Activated CD4-positive, alpha-beta T cell treated with anti-CD3 and anti-CD28 coated beads, Interleukin-2, Interleukin-4, amounts not matched to agents 100 ng/mL and 50 ng/mL, durations not matched to agents 16 hours and 8 hours (primary cell): ENCODE measurements around the gene BLOC1S3.

Experiments used
- DNase-seq: peaks from one replicate; pipeline ENCODE4 v3.0.0-alpha.2; 2020; ENCODE audit warnings: low spot score

The BLOC1S3 gene, protein sequence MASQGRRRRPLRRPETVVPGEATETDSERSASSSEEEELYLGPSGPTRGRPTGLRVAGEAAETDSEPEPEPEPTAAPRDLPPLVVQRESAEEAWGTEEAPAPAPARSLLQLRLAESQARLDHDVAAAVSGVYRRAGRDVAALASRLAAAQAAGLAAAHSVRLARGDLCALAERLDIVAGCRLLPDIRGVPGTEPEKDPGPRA

DNA sequence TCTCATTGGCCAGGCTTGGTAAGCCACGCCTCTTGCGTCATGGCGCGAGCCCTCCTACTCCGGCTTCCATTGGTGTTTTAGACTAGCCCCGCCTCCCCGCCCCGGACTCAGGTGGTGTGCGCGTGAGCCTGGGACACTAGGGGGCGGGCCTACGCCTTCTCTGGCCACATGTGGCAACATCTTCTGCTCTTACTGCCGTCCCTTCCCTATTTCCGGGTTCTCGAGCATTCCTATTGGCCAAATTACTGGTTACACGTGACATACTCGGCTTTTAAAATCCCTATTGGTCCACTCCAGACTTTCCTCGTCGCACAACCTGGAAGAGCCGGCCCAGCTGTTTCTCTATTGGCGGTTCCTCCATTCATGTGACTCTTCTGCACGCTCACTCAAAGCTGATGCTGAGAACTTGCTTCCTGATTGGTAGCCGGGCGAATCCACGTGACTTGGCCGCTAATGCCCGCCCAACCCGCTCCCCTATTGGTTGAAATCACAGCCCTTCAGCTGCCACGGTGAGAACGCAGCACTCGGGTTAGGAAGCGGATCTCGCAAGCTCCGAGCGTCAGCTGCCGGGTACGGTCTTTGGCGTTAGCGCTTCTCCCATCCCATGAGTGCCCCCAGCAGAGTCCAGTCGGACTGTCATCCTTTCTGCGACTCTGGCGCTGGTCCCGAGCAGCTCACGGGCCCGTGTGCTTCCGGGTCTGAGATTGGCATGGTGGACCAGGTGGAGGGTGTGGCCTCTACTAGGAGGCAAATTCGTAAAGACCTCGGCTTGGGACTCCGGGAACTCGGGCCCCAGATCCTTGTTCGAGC is at the start of gene BLOC1S3:
TSS of gene BLOC1S3 (plus strand) at position 523 of the 810 bp plus-strand sequence. CDS start 513 bp downstream, outside the sequence.
- DNase-seq, result peak; percentile 100

DNA sequence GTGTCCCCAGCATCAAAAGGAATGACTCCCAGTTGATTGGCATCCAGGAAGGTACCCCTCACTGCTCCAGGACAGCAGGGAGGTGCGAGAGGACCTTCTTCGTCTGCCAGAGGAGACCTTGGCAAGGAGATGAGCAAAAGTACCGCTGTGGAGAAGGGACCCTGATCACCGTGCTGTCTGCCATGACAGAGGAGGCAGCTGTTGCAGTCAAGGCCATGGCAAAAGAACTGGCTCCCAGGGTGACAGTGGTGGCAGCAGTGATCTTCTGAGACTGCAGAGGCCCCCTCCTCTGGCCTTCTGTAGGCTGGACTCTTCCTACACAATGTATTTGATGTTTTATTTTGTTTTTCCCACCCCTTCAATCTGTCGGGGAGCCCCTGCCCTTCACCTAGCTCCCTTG is 49.8 kb upstream of the BLOC1S3 start:
- DNase-seq, result no peak

DNA sequence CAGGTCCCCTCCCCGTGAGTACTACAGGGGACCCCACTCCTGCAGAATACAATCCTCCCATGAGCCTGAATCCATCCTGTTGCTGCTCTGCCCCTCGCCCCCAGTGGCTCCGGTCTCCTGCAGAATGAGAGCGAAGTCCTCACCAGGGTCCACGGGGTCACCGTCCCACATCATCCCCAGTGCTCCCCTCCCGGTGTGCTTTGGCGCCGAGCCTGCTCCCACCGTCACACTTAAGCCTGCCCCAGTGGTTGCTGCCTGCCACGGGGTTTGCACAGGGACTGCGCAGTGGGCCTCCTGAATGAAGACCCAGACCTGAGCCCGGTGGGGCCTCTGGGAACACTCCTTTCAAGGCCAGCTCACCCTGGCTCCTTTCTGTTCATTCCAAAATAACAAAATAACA is 48.3 kb upstream of the BLOC1S3 start:
- DNase-seq, result no peak

DNA sequence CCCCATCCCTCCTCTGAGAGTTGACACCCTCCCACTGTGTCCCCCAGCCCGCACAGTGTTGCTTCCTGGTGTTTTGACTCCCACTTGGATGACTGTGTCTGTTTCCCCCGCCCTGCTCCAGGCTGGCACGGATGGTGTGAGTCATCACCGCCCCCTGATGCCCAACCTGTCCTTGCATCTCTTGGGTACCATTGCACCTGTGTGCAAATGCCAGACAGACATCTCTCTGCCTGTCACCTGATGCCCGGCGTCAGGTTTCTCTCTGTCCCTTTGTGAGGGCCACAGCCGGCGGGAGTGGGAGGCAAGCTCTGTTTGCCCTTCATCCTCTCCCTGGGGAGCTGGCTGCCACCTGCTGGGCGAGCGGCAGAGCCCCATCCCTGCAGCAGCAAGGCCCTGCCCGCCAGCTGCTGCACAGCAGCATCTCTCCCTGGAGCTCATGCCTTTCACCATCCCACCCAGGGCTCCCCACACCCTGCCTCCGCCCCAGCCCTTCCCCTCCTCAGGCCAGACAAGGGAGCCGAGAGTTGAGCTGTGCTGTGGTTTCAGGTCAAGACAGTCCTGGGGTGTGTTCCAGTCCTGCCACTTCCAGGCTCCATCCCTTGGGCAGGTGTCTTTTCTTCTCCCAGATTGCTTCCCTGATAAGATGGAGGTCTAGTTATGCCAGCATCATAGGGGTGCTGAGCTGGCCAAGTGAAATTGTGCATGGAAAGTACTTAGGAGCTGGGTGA is 47.5 kb upstream of the BLOC1S3 start:
- DNase-seq, result no peak

DNA sequence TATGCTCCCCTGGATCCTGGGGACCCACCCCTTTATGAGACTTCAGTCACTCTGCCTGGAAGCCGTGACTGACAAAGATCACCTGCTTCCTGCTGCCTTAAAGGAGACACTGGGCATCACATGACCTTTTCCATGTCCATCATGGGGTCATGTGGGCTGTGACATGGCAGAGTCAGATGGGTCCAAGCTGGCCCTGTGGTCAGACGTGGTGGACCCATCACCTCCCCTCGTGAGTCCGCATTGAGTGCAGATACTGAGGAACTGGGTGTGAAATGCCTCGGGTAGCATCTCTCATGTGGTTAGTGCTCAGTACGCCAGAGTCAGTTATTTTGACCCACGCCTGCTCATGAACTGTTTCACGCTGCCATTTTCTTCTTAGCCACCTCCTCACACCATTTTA is 44.9 kb upstream of the BLOC1S3 start:
- DNase-seq, result no peak

DNA sequence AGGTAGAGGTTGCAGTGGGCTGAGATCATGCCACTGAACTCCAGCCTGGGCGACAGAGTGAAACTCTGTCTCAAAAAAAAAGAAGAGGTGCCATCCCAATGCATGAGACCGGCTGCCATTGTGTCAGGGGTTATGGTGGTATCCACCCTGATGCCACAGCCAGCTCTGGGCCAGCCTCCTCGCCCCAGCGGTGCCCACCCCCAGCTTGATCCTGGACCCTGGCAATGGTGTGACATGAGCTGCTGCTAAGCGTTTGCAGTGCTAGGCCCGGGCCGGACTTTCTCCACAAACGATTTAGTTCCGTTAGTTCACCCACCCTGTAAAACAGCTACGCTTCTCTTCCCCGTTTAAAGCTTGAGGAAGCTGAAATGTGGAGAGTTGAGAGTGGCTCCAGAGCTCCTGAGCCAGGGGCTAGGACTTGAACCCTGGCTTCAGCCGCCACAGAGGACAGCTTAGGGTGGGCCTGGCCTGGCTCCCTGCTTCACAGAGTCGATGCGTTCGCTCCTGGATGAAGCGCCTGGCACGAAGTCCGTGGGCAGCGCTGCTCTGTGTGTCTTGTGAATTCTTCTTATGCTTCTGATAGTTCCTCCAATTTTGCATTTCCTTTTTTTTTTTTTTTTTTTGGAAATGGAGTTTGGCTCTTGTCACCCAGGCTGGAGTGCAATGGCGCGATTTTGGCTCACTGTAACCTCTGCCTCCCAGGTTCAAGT is 43.3 kb upstream of the BLOC1S3 start:
- no peak for DNase-seq

DNA sequence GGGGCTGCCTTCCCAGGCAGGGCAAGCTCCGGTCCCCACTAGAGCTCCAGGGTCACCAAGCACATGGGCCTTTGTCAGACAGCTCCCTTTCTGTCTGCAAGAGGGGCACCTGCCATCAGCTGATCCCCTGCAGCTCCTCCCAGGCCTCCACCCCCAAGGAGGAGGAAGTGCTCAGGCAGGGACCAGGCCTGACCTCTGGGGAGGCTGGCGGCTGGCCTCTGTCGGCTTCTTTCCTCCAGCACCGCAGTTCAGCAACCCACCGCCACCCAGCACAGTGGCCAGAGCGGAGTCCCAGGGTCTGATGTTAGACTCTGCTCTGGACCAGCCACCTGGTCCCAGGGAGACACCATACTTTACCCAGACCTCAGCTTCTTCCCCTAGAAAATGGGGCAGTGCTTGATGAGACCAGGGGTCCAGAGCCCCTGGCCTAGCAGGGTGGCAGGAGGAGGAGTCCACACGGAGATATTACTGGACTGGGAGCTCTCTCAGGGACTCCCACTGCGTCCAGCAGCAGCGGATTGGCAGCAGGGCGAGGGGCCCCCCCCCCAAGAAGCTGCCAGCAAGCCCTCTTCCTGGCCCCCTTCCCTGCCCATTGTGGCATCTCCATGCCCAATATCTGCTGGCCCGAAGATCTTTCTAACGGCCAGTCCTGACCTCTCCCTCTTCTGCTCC is 41.9 kb upstream of the BLOC1S3 start:
- no peak for DNase-seq

DNA sequence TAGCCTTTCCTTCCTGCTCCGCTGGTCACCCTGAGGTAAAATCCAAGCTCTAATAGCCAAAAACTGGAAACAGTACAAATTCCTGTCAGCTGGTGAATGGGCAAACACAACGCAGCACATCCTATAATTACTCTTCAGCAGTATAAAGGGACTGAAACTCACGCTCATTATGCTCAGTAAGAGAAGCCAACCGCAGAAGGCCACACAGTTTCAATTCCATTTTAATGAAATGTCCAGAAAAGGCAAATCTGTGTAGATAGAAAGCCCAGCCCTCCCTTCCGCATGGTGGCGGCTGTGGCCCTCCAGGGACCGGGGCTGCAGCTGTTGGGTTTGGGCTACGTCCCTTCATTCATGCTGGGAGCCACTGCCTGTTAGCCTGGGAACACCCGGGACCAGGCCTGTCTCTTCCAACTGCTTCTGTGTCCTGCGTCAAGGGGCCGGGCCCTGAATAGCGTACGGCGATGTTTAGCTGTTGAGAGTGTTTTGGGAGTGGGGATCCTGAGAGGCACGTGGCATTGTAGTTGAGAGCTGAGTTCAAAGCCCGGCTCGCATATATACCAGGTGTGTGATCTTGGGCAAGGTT is 41.3 kb upstream of the BLOC1S3 start:
- no peak for DNase-seq

DNA sequence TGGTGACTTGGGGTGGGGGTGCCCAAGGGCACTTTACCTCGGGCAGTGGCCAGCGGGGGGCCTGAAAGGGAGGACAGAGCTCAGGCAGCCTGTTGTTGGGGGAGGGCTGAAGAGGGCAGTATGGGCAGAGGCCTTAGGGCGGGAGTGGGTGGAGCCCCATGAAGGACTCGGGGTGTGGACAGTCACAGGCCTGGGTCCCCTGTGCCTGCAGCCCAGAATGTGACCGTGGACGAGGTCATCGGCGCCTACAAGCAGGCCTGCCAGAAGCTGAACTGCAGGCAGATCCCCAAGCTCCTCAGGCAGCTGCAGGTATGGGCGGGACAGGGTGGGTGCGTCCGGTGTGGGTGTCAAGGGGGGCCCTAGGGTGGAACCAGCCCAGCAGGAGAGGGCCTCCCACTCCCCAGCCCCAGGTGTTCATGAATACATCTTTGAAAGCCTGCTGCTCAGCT is 40.3 kb upstream of the BLOC1S3 start:
- no peak for DNase-seq

DNA sequence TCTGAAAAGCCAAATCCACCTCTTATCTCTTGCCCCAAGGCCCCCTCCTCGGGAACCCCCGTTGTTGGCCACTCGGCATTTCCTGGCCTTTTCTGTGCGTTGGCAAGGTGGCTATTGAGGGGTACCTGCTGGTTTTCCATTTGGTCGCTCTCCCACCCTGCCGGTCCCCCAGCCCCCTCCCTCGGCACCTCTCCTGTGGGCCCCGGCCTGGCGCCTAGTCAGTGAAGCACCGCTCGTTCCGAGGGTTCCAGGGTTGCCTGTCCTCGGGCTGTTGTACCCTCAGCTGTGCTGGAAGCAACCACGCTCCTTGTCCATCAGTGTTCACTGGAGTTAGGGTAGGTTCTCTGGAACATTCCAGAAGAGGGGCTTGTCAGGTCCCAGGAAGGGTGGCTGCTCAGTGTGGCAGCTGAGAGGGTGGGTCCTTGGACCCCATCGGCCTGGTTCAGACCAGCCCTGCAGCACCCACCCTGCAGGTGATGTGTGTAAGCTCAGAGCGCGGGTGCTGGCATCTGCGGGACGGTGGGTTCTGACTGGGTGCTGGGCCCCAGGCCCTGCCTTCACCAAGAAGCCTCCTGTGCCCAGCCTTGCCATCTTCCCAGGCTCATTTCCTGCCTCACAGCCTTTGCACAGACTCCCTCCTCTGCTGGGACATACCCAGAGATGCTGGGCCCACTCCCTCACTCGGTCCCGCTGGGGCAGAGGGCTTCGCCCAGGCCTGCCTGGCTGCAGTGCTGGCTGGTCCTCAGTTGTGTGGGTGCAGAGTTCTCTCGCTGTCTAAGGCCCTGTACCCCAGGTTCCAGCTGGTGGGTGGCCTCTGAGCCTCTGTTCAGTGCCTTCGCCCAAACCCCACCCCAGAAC is 39.1 kb upstream of the BLOC1S3 start:
- no peak for DNase-seq

DNA sequence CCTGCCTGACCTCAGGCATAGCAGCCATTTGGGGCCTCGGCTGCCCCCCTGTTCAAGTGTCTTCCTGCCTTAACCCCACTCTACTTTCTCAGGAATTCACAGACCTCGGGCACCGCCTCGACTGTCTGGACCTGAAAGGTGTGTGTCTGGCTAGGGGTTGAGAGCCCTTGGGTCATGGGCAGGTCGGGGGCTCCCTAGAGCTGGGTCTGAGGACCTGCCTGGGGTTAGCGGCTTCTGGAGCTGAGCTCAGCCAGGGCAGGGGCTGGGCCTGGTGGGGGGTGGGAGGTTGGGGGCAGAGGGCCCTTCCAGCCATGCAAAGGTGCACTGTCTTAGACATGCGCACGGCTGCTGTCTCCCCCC is 38.5 kb upstream of the BLOC1S3 start:
- no peak for DNase-seq

DNA sequence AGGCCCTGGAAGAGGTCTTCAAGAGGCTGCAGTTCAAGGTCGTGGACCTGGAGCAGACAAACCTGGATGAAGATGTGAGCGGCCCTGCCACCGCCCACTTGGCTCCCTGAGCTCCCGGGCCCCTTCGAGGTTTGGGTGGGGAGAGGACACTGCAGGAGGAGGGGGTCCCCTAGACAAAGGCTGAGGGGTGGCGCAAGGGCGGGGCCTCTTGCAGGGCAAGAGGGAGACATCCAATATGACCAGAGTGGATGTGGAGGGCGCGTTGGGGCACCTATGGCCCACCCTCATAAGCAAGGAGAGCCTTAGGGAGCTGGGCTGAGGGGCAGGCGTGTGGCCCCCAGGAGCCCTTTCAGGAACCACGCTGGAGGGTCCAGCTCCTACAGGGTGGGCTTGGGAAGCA is 38.1 kb upstream of the BLOC1S3 start:
- no peak for DNase-seq

DNA sequence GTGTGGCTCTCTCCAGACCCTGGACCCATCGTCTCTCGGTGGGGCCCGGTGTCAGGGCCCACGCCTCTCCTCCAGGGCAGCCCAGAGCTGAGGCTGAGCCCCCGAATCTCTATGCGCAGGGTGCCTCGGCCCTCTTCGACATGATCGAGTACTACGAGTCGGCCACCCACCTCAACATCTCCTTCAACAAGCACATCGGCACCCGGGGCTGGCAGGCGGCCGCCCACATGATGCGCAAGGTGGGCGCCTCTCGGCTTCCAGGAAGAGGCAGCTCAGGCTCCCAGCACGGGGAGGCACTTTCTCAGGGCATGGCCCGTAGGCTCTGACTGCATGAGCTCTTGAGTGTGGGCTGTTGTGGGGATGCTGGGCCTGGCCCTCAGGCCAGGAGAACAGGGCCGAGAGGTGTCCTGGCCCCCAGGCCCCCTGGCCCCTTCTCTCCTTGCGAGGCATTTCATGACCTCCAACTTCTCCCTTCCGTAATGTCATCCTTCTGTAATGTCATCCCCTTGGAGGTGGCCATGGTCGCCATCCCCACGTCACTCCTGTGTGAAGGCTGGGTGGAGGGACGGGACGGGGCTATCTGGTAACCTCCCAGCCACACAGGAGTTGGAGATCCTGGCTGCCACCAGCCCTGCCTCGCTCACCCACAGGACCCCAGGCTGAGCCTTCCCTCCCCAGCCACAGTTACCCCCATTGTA is 37.2 kb upstream of the BLOC1S3 start:
- DNase-seq, result no peak

DNA sequence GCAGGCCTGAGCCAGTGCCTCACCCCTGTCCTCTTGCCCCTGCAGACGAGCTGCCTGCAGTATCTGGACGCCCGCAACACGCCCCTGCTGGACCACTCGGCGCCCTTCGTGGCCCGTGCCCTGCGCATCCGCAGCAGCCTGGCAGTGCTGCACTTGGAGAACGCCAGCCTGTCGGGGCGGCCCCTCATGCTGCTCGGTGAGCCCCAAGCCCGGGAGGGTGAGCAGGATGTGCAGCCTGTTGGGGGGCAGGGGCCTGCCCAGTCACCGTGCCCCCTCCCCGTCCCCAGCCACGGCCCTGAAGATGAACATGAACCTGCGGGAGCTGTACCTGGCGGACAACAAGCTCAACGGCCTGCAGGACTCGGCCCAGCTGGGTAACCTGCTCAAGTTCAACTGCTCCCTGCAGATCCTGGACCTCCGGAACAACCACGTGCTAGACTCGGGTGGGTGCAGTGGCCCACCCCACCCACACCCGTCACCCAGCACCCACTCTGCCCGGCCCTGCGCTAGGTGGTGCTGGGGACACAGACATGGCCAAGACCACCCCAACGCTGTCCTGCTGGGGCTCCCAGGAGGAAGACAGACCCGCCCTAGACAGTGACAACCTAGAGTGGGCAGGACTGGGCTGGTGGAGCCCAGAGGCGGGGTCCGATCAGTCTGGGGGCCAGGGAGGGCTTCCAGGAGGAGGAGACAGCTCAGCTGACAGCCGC is 36.4 kb upstream of the BLOC1S3 start:
- no peak for DNase-seq

DNA sequence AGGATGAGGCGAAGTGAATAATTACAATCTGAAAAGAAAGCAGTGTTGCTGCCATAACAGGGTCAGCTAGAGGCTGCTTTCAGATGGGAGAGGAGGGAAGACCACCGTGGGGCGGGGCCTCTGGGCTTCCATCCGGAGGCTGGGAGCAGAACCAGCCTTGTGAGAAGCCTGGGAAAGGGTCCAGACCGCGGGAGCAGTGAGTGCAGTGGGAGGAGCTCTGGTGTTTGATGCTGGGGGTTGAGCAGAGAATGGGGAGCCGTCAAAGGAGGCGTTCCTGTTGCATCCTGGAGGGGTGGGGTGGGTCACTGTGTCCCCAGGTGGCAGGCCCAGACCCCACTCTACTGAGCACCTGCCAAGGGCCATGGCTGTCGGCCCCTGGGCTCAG is 35.9 kb upstream of the BLOC1S3 start:
- no peak for DNase-seq

DNA sequence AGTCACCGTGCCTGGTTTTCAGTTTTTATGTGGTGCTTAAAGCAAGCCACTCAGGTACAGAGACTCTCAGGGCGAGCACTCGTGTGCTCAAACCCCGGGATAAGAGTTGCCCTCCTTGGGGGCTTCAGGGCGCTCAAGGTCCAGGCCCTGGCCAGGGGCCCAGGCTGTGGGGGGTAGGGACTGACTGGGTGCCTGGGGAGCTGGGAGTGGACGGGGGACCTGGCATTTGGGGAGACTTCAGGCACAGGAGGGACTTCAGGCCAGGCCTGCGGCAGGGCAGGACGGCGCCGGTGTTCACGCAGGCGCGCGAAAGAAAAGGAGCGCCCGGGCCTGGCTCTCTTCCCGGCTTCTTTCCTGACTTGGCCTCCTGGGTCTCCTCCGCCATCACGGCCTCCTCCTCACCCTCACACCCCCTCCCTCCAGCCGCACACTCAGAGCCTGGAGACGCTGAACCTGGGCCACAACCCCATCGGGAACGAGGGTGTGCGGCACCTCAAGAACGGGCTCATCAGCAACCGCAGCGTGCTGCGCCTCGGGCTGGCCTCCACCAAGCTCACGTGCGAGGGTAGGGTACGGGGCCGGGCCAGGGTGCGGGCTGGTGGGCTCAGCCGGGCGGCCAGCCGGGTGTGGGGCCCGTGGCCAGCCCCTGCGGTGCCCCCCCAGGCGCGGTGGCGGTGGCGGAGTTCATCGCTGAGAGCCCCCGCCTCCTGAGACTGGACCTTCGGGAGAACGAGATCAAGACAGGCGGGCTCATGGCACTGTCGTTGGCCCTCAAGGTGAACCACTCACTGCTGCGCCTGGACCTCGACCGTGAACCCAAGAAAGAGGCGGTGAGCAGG is 33.9 kb upstream of the BLOC1S3 start:
- DNase-seq, result no peak

DNA sequence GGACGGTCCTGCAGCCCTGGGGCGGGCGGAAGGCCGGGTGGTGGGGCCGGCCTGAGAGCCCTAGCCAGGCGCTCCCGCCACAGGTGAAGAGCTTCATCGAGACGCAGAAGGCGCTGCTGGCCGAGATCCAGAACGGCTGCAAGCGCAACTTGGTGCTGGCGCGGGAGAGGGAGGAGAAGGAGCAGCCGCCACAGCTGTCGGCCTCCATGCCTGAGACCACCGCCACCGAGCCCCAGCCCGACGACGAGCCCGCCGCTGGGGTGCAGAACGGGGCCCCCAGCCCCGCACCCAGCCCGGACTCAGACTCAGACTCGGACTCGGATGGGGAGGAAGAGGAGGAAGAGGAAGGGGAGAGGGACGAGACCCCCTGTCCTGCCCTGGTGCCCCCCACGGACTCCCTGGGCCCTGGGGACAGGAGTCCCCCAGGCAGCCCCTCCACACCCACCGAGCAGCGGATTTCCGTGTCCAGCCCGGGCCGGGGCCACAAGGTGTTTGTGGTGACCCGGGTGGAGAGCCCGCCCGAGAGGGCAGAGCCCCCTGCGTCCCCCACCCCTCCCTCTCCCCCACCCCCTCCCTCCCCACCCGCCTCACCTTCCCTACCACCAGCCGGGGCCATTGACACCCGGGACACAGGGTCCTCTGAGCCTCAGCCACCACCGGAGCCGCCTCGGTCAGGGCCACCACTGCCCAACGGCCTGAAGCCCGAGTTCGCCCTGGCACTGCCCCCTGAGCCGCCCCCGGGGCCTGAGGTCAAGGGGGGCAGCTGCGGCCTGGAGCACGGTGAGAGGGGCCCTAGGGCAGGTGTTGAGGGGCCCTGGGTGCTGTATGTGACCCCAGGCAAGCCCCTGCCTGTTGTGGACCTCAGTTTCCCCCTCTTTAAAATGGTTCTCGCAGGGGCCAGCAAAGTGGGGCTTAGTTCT is 33.1 kb upstream of the BLOC1S3 start:
- no peak for DNase-seq
